ENCODE data around the gene TMEM229B.

TMEM229B gene

DNA sequence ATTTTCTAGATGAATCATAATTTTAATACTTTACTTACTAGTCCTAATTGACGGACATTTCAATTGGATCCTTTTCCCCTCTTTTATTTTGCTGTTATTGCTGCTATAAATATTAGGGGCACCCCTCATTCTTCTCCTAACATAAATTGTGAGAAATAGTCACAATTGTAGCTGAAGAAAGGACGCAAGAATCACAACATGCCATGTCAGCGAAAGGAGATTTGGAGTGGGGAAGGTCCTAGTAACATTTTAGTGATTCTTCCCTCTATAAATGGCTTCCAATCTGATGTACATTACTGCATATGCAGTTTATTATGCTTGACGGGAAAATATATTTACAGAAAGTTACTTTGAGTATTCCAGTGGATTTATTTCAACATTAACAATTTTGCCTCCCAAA, 36.9 kb upstream of the TMEM229B start:
- 100% methylated on average over 2 of the region's 4 CpGs for WGBS
- no peak overlapping the region for H3K18ac ChIP-seq (ENCODE audit: low read depth in 1 of 2, low read length in 2 of 2)
- no peak overlapping the region for H3K9ac ChIP-seq (ENCODE audit: low read length)
- peaks cover 48 to 79% of the 10 kb centered on the region in 2 experiments for H3K27me3 ChIP-seq (ENCODE audit: control insufficient read depth in 1 of 2, insufficient read depth in 1 of 2, low read length in 2 of 2)
- no peak overlapping the region for H2BK15ac ChIP-seq (ENCODE audit: low read depth, poor library complexity, severe bottlenecking)
- no peak overlapping the region for H2AFZ ChIP-seq (ENCODE audit: low read depth, low read length)
- no peak overlapping the region for H3K4me3 ChIP-seq (ENCODE audit: insufficient read depth in 1 of 2, low read depth in 1 of 2, low read length in 2 of 2)
- no peak overlapping the region for H3K27ac ChIP-seq (ENCODE audit: low read length, poor library complexity, severe bottlenecking)
- no peaks in the 10 kb centered on the region for H3K79me1 ChIP-seq (replicated peaks; ENCODE audit: low read length, poor library complexity, severe bottlenecking)
- no peak overlapping the region for H4K91ac ChIP-seq (ENCODE audit: low read length)
- DNase-seq = no peak
- H2BK5ac ChIP-seq (ENCODE audit: low read depth, low read length, poor library complexity, severe bottlenecking) = no peak overlapping the region
- no peak overlapping the region for H3K4me2 ChIP-seq (ENCODE audit: low read length, poor library complexity, severe bottlenecking)
- no peak overlapping the region for H2BK120ac ChIP-seq (ENCODE audit: low read depth, low read length)
- no peak overlapping the region for H3K4ac ChIP-seq (ENCODE audit: low read depth in 1 of 2, low read length in 2 of 2)
- H2AK5ac ChIP-seq (ENCODE audit: low read length, severe bottlenecking) = no peak overlapping the region
- no peak overlapping the region for H3K23ac ChIP-seq (ENCODE audit: low read length in 2 of 2)
- no peak overlapping the region for H2BK12ac ChIP-seq (ENCODE audit: low read length in 2 of 2)
- no peaks in the 10 kb centered on the region for H3K4me1 ChIP-seq (ENCODE audit: control insufficient read depth, insufficient read depth, low read depth, low read length)
- H3K14ac ChIP-seq (ENCODE audit: low read length in 2 of 2) = no peak overlapping the region
- H3K9me3 ChIP-seq (ENCODE audit: control insufficient read depth, low read length) = no peaks in the 10 kb centered on the region
- H4K8ac ChIP-seq (ENCODE audit: low read length) = no peak overlapping the region
- no peaks in the 10 kb centered on the region for H3K36me3 ChIP-seq (ENCODE audit: control insufficient read depth in 1 of 2, insufficient read depth in 2 of 2, low read depth in 1 of 2, low read length in 2 of 2)

DNA sequence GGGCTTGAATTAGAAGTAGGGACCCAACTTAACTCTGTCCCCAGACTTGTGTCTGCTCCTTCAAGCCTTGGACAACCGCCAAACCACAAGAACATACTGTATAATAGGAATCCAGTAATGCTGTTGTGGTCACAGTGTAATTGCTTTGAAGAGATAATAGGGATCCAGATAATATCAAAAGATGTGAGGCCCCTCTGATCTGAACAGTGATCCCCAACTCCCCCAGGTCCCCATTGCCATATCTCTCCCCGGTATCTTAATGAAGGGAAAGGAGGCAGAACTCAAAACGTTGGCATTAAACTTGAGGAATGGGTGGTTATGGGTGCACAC, 36.1 kb upstream of the TMEM229B start:
- Histone ChIP-seq H3K9me3 (ENCODE audit: control insufficient read depth, low read length) (no peaks in the 10 kb centered on the region), H2BK120ac (ENCODE audit: low read depth, low read length) (no peak overlapping the region), H2BK15ac (ENCODE audit: low read depth, poor library complexity, severe bottlenecking) (no peak overlapping the region), H3K27me3 (ENCODE audit: control insufficient read depth in 1 of 2, insufficient read depth in 1 of 2, low read length in 2 of 2) (peaks cover 52 to 80% of the 10 kb centered on the region in 2 experiments), H4K91ac (ENCODE audit: low read length) (no peak overlapping the region), H2AK5ac (ENCODE audit: low read length, severe bottlenecking) (no peak overlapping the region), H3K9ac (ENCODE audit: low read length) (no peak overlapping the region), H3K4ac (ENCODE audit: low read depth in 1 of 2, low read length in 2 of 2) (no peak overlapping the region), H3K27ac (ENCODE audit: low read length, poor library complexity, severe bottlenecking) (no peak overlapping the region), H4K8ac (ENCODE audit: low read length) (no peak overlapping the region), H3K36me3 (ENCODE audit: control insufficient read depth in 1 of 2, insufficient read depth in 2 of 2, low read depth in 1 of 2, low read length in 2 of 2) (no peaks in the 10 kb centered on the region), H2AFZ (ENCODE audit: low read depth, low read length) (no peak overlapping the region), H3K4me1 (ENCODE audit: control insufficient read depth, insufficient read depth, low read depth, low read length) (no peaks in the 10 kb centered on the region), H2BK5ac (ENCODE audit: low read depth, low read length, poor library complexity, severe bottlenecking) (no peak overlapping the region), H3K14ac (ENCODE audit: low read length in 2 of 2) (no peak overlapping the region), H2BK12ac (ENCODE audit: low read length in 2 of 2) (no peak overlapping the region), H3K79me1 (replicated peaks; ENCODE audit: low read length, poor library complexity, severe bottlenecking) (no peaks in the 10 kb centered on the region), H3K4me3 (ENCODE audit: insufficient read depth in 1 of 2, low read depth in 1 of 2, low read length in 2 of 2) (no peak overlapping the region), H3K4me2 (ENCODE audit: low read length, poor library complexity, severe bottlenecking) (no peak overlapping the region), H3K23ac (ENCODE audit: low read length in 2 of 2) (no peak overlapping the region), H3K18ac (ENCODE audit: low read depth in 1 of 2, low read length in 2 of 2) (no peak overlapping the region)
- DNase-seq = peak; percentile 35
- WGBS = 62% methylated on average over 2 of the region's 3 CpGs

DNA sequence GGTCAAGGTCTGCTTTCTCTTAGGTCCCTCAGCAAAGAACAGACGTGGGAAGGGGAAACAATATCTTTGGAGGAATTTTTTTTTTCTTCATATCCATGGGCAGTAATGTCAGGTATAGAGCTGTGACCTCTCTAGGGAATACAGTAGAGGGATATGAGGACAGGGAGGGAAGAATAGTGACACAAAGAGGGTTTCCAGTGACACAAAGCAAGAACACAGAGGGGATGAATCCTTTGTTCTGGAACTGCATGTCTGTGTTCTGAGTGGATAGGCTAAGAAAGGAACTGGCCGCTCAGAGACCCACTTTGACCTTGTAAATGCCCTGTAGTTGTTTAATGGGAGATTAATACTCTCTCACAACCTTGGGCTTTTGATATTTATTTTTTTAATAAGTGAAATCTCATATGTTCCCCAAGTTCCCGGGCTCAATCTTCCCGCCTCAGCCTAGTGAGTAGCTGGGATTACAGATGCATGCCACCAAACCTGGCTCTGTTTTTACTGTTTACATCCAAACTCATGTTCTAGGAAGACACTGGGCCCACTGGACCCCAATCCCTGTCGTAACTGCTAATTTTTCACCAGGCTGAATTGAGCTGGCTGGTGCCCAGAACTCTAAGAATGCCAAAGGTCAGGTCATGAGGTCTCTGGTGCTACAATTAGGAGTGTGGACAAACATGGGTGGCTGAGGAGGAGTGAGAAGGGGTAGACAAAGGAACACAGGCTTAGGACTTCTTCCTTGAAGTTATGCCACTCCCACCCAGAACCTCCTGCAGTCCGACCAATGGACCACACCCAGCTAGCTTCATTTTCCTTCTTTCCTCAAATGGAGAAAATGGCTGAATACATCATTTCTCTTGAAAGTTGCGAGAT, 35.5 kb upstream of the TMEM229B start:
- H2BK120ac ChIP-seq (ENCODE audit: low read depth, low read length) = no peak overlapping the region
- no peak overlapping the region for H4K8ac ChIP-seq (ENCODE audit: low read length)
- no peak overlapping the region for H3K4me3 ChIP-seq (ENCODE audit: insufficient read depth in 1 of 2, low read depth in 1 of 2, low read length in 2 of 2)
- no peak overlapping the region for H3K9ac ChIP-seq (ENCODE audit: low read length)
- no peak overlapping the region for H2BK12ac ChIP-seq (ENCODE audit: low read length in 2 of 2)
- H2BK15ac ChIP-seq (ENCODE audit: low read depth, poor library complexity, severe bottlenecking) = no peak overlapping the region
- no peaks in the 10 kb centered on the region for H3K4me1 ChIP-seq (ENCODE audit: control insufficient read depth, insufficient read depth, low read depth, low read length)
- no peak overlapping the region for H2BK5ac ChIP-seq (ENCODE audit: low read depth, low read length, poor library complexity, severe bottlenecking)
- peaks cover 57 to 80% of the 10 kb centered on the region in 2 experiments for H3K27me3 ChIP-seq (ENCODE audit: control insufficient read depth in 1 of 2, insufficient read depth in 1 of 2, low read length in 2 of 2)
- H3K18ac ChIP-seq (ENCODE audit: low read depth in 1 of 2, low read length in 2 of 2) = no peak overlapping the region
- 89% methylated on average over 6 of the region's 7 CpGs for WGBS
- H2AFZ ChIP-seq (ENCODE audit: low read depth, low read length) = no peak overlapping the region
- no peaks in the 10 kb centered on the region for H3K36me3 ChIP-seq (ENCODE audit: control insufficient read depth in 1 of 2, insufficient read depth in 2 of 2, low read depth in 1 of 2, low read length in 2 of 2)
- H3K79me1 ChIP-seq (replicated peaks; ENCODE audit: low read length, poor library complexity, severe bottlenecking) = no peaks in the 10 kb centered on the region
- no peak overlapping the region for H3K4ac ChIP-seq (ENCODE audit: low read depth in 1 of 2, low read length in 2 of 2)
- H3K23ac ChIP-seq (ENCODE audit: low read length in 2 of 2) = no peak overlapping the region
- H2AK5ac ChIP-seq (ENCODE audit: low read length, severe bottlenecking) = no peak overlapping the region
- no peak overlapping the region for H3K4me2 ChIP-seq (ENCODE audit: low read length, poor library complexity, severe bottlenecking)
- H3K27ac ChIP-seq (ENCODE audit: low read length, poor library complexity, severe bottlenecking) = no peak overlapping the region
- no peak overlapping the region for H4K91ac ChIP-seq (ENCODE audit: low read length)
- H3K14ac ChIP-seq (ENCODE audit: low read length in 2 of 2) = no peak overlapping the region
- H3K9me3 ChIP-seq (ENCODE audit: control insufficient read depth, low read length) = no peaks in the 10 kb centered on the region
- no peak for DNase-seq

DNA sequence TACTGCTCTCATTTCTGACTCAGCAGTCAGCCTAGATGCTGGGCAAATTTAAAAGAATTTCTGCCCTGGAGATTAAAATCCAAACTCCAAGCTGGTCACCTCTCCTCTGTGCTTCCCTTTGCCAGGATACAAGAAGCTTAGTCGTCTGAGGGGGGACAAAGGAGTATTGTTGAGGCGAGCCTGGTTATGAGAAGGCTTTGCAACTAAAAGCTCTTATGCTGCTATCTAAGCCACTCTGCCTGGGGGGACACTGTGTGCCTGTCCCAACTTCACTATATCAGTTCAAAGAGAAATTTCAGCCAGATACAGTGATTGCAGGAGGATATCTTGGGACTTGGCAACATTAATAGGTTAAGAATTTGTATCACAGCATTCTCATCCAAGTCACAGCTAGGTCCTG, 33.7 kb upstream of the TMEM229B start:
- Histone ChIP-seq H4K8ac (ENCODE audit: low read length) (no peak overlapping the region), H2BK12ac (ENCODE audit: low read length in 2 of 2) (no peak overlapping the region), H3K9ac (ENCODE audit: low read length) (no peak overlapping the region), H3K27ac (ENCODE audit: low read length, poor library complexity, severe bottlenecking) (no peak overlapping the region), H3K9me3 (ENCODE audit: control insufficient read depth, low read length) (no peaks in the 10 kb centered on the region), H3K23ac (ENCODE audit: low read length in 2 of 2) (no peak overlapping the region), H3K4me2 (ENCODE audit: low read length, poor library complexity, severe bottlenecking) (no peak overlapping the region), H3K4me1 (ENCODE audit: control insufficient read depth, insufficient read depth, low read depth, low read length) (no peaks in the 10 kb centered on the region), H2AFZ (ENCODE audit: low read depth, low read length) (no peak overlapping the region), H2BK120ac (ENCODE audit: low read depth, low read length) (no peak overlapping the region), H2BK5ac (ENCODE audit: low read depth, low read length, poor library complexity, severe bottlenecking) (no peak overlapping the region), H3K4me3 (ENCODE audit: insufficient read depth in 1 of 2, low read depth in 1 of 2, low read length in 2 of 2) (no peak overlapping the region), H3K79me1 (replicated peaks; ENCODE audit: low read length, poor library complexity, severe bottlenecking) (no peaks in the 10 kb centered on the region), H3K36me3 (ENCODE audit: control insufficient read depth in 1 of 2, insufficient read depth in 2 of 2, low read depth in 1 of 2, low read length in 2 of 2) (no peaks in the 10 kb centered on the region), H3K27me3 (ENCODE audit: control insufficient read depth in 1 of 2, insufficient read depth in 1 of 2, low read length in 2 of 2) (peaks cover 74 to 81% of the 10 kb centered on the region in 2 experiments), H2AK5ac (ENCODE audit: low read length, severe bottlenecking) (no peak overlapping the region), H3K18ac (ENCODE audit: low read depth in 1 of 2, low read length in 2 of 2) (no peak overlapping the region), H3K4ac (ENCODE audit: low read depth in 1 of 2, low read length in 2 of 2) (no peak overlapping the region), H2BK15ac (ENCODE audit: low read depth, poor library complexity, severe bottlenecking) (no peak overlapping the region), H4K91ac (ENCODE audit: low read length) (no peak overlapping the region), H3K14ac (ENCODE audit: low read length in 2 of 2) (no peak overlapping the region)
- no peak for DNase-seq
- WGBS = 94% methylated on average over 2 of the region's 2 CpGs

All from mesenchymal stem cell (in vitro differentiated cells and primary cell).